ENCODE results near the gene CASP8AP2. TPM values are rescaled to one million over a fixed set of nuclear protein-coding genes. Genes with fewer than 3 reads are reported as not detected.

Gene CASP8AP2
- total and polyA plus RNA-seq, 9 of the 15 experiments (the other 6 are each of a cell fraction or from before 2014, with no cell fraction given): 10.6 to 30.0 (median 19.1) TPM

DNA sequence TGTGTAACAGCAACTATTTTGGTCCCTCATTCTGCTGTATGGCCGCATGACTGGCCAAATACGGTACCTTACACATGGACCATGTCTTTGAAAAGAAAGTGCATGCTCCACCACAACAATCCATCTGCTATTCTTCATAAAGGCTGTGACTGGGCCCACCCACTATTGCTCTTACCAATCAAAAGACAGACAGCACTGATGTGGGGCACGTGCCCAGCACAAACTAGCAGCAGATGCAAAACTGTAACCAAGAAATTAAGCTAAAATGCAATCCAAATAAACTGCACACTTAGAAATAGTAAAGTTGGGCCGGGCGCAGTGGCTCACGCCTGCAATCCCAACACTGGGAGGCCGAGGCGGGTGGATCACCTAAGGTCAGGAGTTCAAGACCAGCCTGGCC lies 30.6 kb upstream of the CASP8AP2 start (continued):
- TF ChIP-seq, protein P1, sequence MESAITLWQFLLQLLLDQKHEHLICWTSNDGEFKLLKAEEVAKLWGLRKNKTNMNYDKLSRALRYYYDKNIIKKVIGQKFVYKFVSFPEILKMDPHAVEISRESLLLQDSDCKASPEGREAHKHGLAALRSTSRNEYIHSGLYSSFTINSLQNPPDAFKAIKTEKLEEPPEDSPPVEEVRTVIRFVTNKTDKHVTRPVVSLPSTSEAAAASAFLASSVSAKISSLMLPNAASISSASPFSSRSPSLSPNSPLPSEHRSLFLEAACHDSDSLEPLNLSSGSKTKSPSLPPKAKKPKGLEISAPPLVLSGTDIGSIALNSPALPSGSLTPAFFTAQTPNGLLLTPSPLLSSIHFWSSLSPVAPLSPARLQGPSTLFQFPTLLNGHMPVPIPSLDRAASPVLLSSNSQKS (CRISPR knock-in tag; IDR thresholded peaks at IDR 0.05): no peak

DNA sequence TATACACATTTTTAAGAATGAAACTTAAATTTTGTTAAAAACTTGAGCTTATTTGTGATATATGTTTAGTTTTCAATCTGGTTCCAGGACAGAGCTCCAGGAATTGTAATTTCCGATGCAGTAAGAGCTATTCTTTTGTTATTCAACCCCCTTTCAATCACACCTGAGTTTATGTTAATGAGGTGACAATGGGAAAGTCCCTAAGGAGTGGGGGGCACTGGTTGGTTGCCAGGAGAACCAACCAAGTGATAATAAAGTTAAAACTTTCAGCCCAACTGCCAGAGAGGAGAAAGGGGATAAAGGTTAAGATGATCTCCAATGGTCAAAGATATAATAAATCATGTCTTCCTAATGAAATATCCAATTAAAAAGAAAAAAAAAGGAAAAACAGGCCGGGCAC lies 29.9 kb upstream of the CASP8AP2 start:
- H2AFZ ChIP-seq (ENCODE audit: low read depth, low read length): no peak overlapping the region
- no peak overlapping the region for H3K27ac ChIP-seq (ENCODE audit: extremely low read depth, low read depth, low read length)
- no peak for ATAC-seq
- H3K36me3 ChIP-seq (ENCODE audit: control insufficient read depth, insufficient read depth, low read length): peaks cover 73% of the 10 kb centered on the region
- ChIA-PET CTCF (ENCODE audit: low intra/inter-chr PET ratio) (no interaction called here), POLR2A (no interaction called here)
- intact Hi-C loops (cut with micrococcal nuclease) (no loop called here), in situ Hi-C loops (cut with MboI) (no loop called here)
- H3K79me2 ChIP-seq (ENCODE audit: control insufficient read depth, insufficient read depth, low read length): peaks cover 50% of the 10 kb centered on the region
- DNase-seq (ENCODE audit: extremely low read depth in 1 of 4, low spot score in 3 of 4): no peak
- no peaks in the 10 kb centered on the region for H3K9me3 ChIP-seq (replicated peaks; ENCODE audit: control insufficient read depth, insufficient read depth, low read depth, low read length)
- no peaks in the 10 kb centered on the region for H3K9me1 ChIP-seq (ENCODE audit: control insufficient read depth, insufficient read depth, low read length)
- peaks cover 0 to 3% of the 10 kb centered on the region in 2 experiments; a peak in 1 of 5 replicates for H3K4me1 ChIP-seq (replicated peaks in 1 of 2; ENCODE audit: control insufficient read depth in 2 of 2, insufficient read depth in 2 of 2, low read length in 2 of 2)
- H3K4me3 ChIP-seq: no peak overlapping the region
- WGBS (ENCODE audit: insufficient coverage, low coverage, missing lambda C conversion rate): 90% methylated on average over 2 of the region's 2 CpGs
- H3K27me3 ChIP-seq (ENCODE audit: control insufficient read depth in 2 of 2, insufficient read depth in 2 of 2, low read length in 2 of 2): no peaks in the 10 kb centered on the region
- no TSS peak for BruUV-seq (replicated peaks)
- no peak for FAIRE-seq
- no peak overlapping the region for H3K9ac ChIP-seq (ENCODE audit: insufficient read depth in 1 of 2, low read depth in 2 of 2, low read length in 2 of 2)
- H4K20me1 ChIP-seq (replicated peaks; ENCODE audit: control insufficient read depth, insufficient read depth, low read length): no peaks in the 10 kb centered on the region
- no peak overlapping the region for H3K4me2 ChIP-seq (ENCODE audit: insufficient read depth, low read length)
- TF ChIP-seq, protein P2, sequence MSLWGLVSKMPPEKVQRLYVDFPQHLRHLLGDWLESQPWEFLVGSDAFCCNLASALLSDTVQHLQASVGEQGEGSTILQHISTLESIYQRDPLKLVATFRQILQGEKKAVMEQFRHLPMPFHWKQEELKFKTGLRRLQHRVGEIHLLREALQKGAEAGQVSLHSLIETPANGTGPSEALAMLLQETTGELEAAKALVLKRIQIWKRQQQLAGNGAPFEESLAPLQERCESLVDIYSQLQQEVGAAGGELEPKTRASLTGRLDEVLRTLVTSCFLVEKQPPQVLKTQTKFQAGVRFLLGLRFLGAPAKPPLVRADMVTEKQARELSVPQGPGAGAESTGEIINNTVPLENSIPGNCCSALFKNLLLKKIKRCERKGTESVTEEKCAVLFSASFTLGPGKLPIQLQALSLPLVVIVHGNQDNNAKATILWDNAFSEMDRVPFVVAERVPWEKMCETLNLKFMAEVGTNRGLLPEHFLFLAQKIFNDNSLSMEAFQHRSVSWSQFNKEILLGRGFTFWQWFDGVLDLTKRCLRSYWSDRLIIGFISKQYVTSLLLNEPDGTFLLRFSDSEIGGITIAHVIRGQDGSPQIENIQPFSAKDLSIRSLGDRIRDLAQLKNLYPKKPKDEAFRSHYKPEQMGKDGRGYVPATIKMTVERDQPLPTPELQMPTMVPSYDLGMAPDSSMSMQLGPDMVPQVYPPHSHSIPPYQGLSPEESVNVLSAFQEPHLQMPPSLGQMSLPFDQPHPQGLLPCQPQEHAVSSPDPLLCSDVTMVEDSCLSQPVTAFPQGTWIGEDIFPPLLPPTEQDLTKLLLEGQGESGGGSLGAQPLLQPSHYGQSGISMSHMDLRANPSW (CRISPR knock-in tag; IDR thresholded peaks at IDR 0.05): no peak
- TF ChIP-seq RFX5 (IDR thresholded peaks at IDR 0.05; ENCODE audit: low read depth, low read length) (no peak), TAL1 (IDR thresholded peaks at IDR 0.05) (no peak), CBX1 (IDR thresholded peaks at IDR 0.05; ENCODE audit: low read depth) (no peak), CCAR2 (IDR thresholded peaks at IDR 0.05; ENCODE audit: low read depth, low read length) (no peak), PHF20 (IDR thresholded peaks at IDR 0.05; ENCODE audit: partially characterized antibody) (no peak)
- TF ChIP-seq, protein P3, sequence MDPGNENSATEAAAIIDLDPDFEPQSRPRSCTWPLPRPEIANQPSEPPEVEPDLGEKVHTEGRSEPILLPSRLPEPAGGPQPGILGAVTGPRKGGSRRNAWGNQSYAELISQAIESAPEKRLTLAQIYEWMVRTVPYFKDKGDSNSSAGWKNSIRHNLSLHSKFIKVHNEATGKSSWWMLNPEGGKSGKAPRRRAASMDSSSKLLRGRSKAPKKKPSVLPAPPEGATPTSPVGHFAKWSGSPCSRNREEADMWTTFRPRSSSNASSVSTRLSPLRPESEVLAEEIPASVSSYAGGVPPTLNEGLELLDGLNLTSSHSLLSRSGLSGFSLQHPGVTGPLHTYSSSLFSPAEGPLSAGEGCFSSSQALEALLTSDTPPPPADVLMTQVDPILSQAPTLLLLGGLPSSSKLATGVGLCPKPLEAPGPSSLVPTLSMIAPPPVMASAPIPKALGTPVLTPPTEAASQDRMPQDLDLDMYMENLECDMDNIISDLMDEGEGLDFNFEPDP (CRISPR knock-in tag; IDR thresholded peaks at IDR 0.05): no peak

All from K562 (cell line).